GM21526 (cell line): Measurements from ENCODE around the gene RIMBP2.
"Not testable (repeated sequence)": the region's sequence is repeated elsewhere in the genome, so short reads cannot be mapped to it uniquely, and the experiment has no call there.

ENCODE experiments used
- ATAC-seq: cut with Tn5 transposase; IDR thresholded peaks from one replicate; pipeline ENCODE4 v1.9.1; 2021; ENCODE audit warnings: moderate library complexity; ENCODE audit not compliant: unreplicated experiment, low FRiP score

RIMBP2 gene

GRCh38 chr12:130664252-130664651 lies 51.8 kb downstream of the RIMBP2 start:
- no peak for ATAC-seq

GRCh38 chr12:130663514-130663913 lies 52.6 kb downstream of the RIMBP2 start:
- ATAC-seq, result no peak

GRCh38 chr12:130661486-130662255 lies 54.4 kb downstream of the RIMBP2 start:
- no peak for ATAC-seq

GRCh38 chr12:130661059-130661458 lies 55.0 kb downstream of the RIMBP2 start:
- no peak for ATAC-seq

GRCh38 chr12:130658145-130658911 lies 57.8 kb downstream of the RIMBP2 start:
- ATAC-seq, result no peak

- ATAC-seq, result no peak
These were observed 59.7 kb downstream of the RIMBP2 start for GRCh38 chr12:130656411-130656810.

- ATAC-seq, result no peak
These were observed 60.2 kb downstream of the RIMBP2 start for GRCh38 chr12:130655881-130656280.

- ATAC-seq, result no peak
These were observed 61.1 kb downstream of the RIMBP2 start for GRCh38 chr12:130655010-130655409.

- no peak for ATAC-seq
These were observed 64.7 kb downstream of the RIMBP2 start for GRCh38 chr12:130651188-130651959.

GRCh38 chr12:130650131-130650530 lies 66.0 kb downstream of the RIMBP2 start:
- ATAC-seq, result no peak

GRCh38 chr12:130649101-130650045 lies 66.7 kb downstream of the RIMBP2 start:
- ATAC-seq, result no peak

- ATAC-seq, result no peak
These were observed 68.3 kb downstream of the RIMBP2 start for GRCh38 chr12:130647814-130648213.

- no peak for ATAC-seq
These were observed 69.3 kb downstream of the RIMBP2 start for GRCh38 chr12:130646716-130647370.

- ATAC-seq, result not testable (repeated sequence)
These were observed 69.9 kb downstream of the RIMBP2 start for GRCh38 chr12:130646191-130646590.

GRCh38 chr12:130645751-130646150 lies 70.3 kb downstream of the RIMBP2 start:
- no peak for ATAC-seq

GRCh38 chr12:130644566-130644965 lies 71.5 kb downstream of the RIMBP2 start:
- no peak for ATAC-seq

GRCh38 chr12:130644146-130644545 lies 72.0 kb downstream of the RIMBP2 start:
- ATAC-seq, result no peak

GRCh38 chr12:130642856-130643255 lies 73.2 kb downstream of the RIMBP2 start:
- ATAC-seq, result no peak

GRCh38 chr12:130641533-130642184 lies 74.4 kb downstream of the RIMBP2 start:
- no peak for ATAC-seq
